Measurements from ENCODE around the gene FZR1.

Gene FZR1

GRCh38 chr19:3505598-3506383 lies at the start of gene FZR1:
FZR1 (plus strand) TSS chr19:3506311; CDS start chr19:3522990, 16,679 bp downstream.
- DNase-seq: peak; percentile 99

- DNase-seq: no peak
Observed at GRCh38 chr19:3456925-3457527, 49.1 kb upstream of the FZR1 start.

DNA sequence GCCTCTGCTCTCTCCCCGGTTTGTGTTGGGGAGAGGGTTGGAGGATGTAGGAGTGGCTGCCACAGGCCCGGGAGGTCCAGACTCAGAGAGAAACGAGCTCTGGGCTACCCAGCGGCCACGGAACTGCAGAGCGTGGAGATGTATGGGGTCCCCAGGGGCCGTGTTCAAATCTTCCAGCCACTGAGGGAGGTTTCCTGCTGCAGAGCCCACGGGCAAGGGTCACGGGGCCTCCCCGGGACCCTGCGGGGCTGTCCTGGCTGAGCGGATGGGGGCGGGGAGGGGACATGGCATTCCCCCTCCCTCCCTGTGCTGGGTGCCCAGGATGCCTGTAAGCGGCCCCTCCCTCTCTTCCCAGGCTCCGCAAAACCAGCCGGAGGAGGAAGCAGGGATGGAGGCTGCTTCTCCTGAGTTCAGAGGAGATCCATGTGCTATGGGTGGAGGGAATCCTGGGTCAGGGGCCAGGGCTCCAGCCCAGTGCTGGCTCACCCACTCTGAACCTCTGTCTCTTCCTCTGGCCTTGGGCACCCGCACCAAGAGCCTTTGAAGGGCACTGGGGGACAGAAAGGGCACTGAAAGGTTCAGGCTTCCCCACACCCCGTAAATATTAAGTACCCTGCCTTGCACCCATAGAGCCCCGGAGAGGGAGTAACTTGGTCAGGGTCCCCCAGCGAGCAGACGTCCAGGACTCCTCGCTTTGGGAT lies 48.4 kb upstream of the FZR1 start:
- no peak for DNase-seq

DNA sequence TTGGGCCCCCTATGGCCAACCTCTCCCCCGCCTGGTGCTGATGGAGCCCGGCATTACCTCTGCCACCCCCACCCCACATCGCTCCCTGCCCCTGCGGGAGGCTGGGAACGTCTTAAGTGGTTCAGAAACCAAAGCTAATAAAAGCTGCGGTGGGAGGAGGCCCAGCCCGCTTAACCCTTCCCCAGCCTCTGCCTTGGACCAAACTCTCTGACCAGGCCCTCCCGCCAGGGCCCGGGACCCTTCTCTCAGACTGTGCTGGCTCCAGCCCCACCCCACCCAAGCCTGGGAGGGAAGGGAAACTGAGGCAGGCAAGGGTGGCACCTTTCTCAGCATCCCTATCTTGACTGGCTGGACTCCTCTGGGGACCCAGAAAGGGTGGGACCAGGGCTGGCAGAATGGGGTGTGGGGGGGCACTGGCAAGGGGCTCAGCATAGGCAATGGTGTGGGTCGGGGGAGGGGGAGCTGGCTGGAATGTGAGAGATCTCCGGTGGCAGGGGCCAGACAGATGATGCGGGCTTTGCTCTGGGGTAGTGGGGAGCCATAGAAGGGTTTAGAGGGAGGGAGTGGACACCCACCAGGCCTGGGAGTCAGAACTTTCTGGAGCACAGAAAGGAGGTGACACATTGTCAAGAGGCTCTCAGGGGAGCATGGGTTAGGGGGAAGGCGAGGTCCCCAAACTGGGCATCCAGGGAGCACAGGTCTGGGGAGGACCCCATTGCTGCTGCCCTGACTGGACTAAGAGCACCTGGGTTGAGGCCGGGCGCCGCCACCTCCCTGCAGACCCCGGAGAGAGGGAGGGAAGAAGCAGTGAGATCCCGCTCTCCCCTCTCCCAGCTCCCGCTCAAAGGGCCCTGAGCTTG lies 47.7 kb upstream of the FZR1 start:
- no peak for DNase-seq

DNA sequence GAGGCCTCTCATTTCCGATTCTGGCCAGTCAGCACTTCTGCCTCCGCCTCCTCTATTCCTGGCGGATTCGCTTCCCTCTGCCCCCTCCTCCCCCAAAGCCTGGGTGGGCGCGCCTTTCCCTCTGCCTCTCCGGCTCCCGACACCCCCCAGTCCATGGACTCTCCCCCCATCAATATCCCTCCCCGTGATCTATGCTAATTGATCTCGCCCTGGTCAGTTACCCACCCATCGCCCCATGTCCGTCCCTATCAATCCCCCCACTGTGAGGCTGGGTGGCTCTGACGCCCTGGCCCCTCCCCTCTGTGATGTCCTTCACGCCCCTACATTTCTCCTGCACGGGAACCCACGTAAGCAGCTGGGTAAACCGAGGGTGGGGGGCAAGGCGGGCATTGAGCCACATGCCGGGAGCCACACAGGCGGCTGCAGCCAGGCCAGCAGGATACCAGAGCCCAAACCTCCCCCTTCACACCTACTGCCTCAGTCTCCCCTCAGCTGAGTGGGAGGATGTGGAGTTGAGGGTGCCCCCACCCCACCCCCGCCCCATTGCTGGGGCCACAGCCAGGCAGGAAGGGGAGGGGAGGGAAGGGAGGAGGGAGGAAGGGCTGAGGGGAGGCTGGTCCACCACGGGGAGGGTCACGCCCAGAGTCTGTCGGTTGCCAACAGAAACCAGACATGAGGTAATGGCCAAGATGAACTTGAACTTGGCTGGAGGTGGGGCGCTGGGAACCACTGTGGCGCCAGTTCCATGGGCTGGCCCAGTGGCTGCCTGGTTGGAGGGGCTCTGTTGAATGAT lies 46.8 kb upstream of the FZR1 start:
- DNase-seq: no peak

GRCh38 chr19:3459965-3460582 lies 46.0 kb upstream of the FZR1 start:
- DNase-seq: no peak

DNA sequence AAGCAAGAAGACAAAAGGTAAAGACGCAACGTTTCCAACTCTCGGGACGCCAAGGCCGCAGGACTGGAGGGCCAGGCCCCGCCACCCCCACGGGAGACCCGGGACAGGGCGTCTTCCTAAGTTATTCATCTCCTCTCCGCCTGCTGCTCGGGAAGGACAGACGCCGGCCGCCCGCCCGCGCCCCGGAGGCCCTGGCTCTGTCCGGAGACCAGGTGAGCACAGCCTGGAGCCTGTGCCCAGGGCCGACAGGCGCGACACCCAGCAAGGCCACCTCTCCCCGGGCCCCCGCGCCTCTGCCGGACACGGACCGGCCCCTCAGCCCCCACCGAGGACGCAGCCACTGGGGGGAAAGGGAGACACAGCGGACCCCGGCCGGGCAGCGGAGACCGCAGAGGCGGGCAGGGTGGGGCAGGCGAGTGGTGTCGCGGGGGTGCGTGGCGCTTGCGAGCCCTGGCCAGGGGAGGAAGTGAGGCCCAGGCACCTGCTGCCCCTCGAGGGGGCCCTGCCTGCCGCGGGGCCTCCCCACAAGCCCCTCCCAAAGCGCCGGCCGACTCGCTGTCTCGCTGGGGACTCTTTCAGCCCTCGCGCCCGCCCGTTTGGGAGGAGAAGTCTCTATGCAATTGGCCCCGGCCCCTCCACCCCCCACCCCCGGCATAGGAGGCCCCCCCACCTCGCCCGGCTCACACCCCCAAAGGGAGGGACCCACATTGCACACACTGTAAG lies 43.0 kb upstream of the FZR1 start:
- DNase-seq: no peak

DNA sequence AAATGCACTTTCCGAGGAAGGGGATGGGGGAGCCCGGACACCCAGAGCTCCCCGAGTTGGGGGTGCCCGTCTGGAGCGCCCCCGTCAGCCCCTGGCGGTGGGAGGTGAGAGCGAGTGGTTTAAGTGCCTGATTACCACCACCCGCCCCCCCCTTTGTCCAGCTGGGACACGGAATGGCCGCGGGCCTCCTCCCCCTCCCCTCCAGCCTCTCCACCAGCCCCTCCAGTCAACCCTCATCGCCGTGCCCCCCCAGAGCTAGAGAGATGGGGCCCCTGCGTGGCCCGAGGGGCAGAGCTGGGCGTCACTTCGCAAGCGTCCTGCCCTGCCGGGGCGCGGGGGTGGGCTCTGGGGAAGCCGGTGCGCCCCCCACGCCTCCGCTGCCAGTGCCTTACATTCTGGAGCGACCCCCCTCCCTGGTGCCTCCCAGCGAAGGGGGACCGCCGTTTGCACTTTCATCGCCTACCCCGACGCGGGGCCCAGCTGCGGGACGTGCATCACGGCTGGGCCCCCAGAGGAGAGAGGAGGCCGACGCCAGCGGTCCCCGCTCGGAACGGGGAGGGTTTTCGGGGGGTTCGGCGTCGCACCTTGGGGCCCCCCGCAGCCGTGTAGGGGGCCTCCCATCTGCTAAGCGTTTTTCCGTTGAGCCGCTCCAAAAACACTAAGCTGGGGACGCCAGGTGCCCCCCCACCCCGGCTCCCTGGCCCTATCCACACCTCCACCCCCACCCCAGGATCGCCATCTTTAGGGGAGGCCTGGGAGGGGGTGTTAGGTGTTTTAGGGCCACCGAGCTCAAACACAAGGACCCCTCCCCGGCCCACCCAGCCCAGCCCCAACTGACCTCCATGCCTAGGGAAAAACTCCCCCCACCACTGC lies 42.2 kb upstream of the FZR1 start:
- no peak for DNase-seq

DNA sequence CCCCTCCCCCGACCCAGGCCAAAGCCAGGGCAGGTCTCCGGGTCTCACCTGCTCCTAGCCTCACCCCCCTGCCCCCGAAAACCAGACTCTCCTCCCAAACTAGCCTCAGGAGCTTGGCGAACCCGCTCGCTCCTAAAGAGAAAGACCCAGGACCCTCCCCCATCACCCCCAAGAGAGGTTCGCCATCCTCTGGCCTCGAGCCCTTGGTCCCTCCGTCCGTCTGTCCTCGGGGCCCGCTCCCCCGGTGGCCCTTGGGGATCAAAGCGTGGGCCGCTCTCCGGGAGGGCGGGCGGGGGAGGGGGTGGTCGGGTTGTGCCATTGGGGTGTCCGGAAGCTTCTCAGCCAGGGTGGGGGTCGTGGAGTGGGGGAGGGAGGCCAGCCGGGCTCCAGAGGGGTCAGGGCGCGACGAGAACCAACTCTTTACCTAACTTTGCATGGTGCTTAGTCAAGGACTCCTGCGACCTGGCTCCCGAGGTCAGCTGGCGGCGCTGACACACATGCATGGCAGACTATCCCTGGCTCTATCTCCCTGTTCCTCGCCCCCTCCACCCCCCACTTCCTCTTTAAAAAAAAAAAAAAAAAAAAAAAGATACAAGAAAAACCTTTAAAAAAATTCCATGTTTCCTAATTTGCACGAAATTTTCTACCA lies 41.4 kb upstream of the FZR1 start:
- no peak for DNase-seq

- DNase-seq: no peak
Observed at GRCh38 chr19:3465552-3465951, 40.6 kb upstream of the FZR1 start.

- no peak for DNase-seq
Observed at GRCh38 chr19:3466635-3467034, 39.5 kb upstream of the FZR1 start.

DNA sequence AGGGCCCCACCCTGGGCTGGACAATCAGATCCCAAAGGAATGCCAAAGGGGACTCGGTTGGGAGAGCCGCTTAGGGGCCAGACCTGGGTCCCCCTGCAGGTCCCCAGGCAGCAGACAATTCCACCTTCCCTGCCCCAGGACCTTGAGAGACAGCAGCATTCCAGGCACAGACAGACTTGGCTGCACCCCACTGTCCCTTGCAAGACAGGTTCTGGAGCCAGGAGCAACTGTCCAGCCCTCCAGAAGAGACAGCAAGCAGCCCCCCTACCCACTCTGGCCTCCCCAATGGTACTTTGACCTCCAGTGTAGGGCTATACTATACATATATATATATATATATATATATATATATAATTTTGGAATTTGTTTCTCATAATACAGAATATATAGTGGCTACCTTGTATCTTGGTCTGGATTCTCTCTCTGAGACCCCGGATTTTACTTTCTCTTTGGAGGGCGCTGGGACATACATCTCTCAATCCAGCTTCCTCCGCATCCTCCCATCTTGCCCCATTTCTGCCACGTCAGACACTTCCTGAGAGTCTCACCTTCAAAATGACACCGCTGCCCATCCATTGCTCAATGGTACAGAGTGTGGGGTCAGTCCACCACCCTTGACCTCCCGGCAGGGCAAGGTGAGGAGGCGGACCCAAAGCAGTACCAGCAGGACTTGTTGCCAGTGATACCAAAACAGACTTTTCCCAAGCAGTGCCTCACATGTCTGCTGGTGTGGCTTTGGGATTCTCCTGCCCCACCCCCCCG lies 38.5 kb upstream of the FZR1 start:
- no peak for DNase-seq

DNA sequence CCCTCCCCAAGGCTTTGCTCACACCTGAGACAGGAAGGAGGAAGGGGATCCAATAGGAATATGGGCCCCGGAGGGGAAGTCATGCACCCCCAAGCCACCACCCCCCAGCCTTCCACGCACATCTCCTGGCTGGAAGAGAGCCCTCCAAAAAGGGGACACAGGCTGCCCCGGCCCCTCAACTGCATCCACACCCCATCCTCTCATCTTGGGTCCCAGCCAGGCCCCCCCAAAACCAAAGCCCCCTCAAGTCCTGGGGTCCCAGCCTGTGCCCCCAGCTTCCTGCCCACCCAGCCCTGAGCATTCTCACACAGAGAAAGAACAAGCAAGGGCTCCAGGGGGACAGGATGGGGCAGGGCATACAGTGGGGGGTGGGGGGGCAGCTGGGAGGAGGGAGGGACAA lies 37.9 kb upstream of the FZR1 start:
- DNase-seq: no peak

- DNase-seq: no peak
Observed at GRCh38 chr19:3469638-3470499, 36.2 kb upstream of the FZR1 start.

GRCh38 chr19:3470500-3471128 lies 35.5 kb upstream of the FZR1 start:
- no peak for DNase-seq

DNA sequence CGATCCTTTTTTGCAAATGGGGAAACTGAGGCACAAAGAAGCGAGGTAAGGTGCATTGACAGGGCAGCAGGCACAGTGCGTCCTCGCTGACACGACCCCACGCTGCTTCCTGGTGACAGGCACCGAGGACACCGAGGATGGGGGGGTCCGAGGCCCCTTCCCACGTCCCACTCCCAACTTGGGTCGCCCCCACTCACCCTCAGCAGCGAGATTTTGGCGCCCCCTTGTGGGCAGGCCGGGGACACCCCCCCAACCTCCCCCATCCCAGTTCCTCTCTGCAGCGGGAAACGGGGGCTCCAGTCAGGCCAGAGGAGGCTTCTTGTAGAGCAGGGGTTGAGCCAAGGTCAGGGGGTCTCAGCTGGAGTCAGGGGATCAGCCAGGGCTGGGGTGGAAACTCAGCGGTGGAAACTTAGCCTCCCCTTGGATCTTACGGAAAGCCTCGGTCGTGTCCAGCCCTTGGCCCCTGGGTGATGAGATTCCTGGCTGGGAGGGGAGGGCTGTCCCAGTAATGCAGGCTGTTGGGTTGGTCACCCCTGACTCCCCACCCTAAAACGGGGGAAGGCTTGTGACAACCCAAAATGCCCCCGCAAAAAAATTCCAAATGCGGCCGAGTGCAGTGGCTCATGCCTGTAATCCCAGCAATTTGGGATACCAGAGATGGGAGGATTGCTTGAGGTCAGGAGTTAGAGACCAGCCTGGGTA lies 34.0 kb upstream of the FZR1 start:
- DNase-seq: peak; percentile 43

GRCh38 chr19:3474010-3474409 lies 32.1 kb upstream of the FZR1 start:
- no peak for DNase-seq

Measured in activated naive CD4-positive, alpha-beta T cell treated with anti-CD3 and anti-CD28 coated beads, Interleukin-2, amount 50 U/mL, for 16 hours (primary cell).